ENCODE results near the gene CKS1B.

CKS1B gene

GRCh38 chr1:155016231-155016831 is 41.9 kb downstream of the CKS1B start:
- DNase-seq, result no peak

DNA sequence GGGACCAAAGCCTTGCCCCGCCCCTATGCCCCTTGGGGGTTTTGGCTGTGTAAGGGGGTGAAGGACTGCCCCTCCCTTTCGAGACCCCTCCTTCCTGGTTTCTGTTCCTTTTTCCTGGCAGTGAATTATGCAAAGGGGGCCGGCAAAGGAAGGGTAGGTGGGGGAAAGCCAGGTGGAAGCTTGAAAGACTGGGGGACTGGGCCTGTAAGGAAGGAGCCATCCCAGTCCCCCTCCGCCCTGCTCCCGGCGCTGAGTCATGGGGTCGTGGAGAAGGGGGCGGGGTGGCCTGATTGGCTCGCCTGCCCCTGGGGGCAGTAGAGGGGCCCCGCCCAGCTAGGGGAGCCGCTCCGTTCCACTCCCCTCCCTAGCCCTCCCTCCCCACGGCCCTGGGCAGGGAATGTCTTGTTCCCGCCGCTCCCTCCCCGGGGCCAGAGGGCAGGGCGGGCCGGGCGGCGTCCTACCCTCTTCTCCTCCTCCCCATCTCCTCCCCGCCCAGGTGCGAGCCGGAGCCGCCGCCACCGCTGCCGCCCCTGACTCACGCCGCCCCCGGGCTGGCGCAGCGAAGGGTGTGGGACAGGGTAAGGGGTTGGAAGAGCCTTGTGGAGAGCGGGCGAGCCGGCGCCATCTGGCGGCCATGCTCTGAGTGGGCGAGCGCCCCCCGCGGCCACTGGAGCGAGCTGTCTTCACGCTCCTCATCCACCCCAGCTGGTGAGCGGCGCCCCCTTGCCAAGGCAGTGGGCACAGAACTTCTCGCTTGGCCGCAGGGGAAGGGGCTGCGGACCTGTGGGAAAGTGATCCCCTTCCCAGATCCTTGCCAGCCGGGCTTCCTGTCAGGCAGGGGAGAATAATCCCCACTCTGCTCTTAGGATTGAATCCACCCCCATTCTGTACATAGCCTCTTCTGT is 42.8 kb downstream of the CKS1B start:
- DNase-seq, result peak; percentile 74

GRCh38 chr1:155017946-155018316 is 43.5 kb downstream of the CKS1B start:
- DNase-seq, result no peak

DNA sequence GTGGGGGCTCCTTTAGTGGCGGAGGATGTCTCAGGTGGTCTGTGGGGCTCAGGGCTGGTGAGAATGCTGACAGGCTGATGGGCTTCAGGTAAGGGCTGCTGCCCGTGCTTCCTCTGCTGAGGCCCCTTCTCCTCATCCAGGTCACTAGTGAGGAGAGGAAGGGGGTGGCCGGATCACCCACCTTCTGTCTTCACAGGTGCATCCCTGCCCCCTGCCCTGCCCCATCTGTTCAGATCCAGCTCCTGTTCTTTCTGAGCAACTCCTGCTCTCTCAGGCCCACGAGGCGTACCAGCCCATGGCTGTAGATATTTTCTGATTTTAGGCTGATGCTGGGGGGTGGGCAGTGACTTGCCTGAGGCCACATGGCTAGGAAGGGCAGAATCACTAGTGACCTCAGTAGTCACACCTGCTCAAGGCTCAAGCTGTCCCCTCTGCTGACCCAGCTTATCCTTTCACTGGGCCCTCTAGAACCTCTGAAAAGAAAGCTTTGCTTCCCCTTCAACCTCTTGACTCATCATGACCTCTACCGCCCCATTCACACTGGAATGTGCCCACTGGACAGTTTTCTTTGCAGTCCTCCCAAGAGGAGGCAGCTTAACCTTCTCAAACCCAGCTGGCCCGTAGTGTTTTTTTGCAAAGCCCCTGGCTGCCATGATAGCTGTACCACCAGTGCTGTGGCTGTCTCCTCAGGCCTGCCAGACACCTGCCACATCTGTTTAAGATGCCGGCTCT is 44.3 kb downstream of the CKS1B start:
- peak; percentile 34 for DNase-seq

DNA sequence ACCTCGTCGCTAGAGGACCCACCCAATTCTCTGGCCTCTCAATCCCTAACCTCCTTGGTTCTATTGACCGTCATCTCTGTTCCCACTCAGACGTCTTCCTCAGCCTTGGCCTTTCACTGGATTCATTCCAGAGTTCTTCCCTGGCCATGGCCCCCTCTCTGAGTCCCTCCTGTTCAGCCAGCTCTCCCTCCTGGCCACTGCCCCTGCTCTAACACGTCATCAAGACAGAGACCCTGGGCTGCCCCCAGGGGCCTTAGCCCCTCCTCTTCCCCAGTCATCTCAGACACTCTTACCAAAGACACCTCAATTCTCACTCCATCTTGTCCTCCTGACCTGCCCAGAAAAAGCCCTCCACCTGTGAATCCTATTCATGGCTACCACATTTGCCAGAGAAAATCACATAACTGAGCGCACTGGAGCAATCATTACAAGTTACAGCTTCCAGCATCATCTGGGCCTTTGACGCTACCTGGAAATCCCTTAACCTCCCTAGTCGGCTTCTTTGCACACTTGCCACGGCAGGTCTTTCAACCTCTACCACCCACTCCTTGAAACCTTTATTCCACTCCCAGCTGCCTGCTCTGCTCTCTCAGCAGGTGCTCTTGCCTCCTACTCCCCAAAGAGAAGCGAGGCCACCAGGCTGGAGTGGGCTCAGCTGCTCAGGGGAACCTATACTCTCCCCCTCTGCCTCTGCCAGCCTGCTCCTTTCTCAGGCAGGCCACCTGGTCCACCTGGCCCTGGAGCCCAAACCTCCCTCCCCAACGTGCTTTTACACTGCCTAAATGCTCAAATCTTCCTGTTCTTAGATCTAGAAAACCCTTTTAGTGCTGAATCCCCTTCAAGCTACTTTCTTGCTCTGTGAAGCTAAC is 45.1 kb downstream of the CKS1B start:
- no peak for DNase-seq

DNA sequence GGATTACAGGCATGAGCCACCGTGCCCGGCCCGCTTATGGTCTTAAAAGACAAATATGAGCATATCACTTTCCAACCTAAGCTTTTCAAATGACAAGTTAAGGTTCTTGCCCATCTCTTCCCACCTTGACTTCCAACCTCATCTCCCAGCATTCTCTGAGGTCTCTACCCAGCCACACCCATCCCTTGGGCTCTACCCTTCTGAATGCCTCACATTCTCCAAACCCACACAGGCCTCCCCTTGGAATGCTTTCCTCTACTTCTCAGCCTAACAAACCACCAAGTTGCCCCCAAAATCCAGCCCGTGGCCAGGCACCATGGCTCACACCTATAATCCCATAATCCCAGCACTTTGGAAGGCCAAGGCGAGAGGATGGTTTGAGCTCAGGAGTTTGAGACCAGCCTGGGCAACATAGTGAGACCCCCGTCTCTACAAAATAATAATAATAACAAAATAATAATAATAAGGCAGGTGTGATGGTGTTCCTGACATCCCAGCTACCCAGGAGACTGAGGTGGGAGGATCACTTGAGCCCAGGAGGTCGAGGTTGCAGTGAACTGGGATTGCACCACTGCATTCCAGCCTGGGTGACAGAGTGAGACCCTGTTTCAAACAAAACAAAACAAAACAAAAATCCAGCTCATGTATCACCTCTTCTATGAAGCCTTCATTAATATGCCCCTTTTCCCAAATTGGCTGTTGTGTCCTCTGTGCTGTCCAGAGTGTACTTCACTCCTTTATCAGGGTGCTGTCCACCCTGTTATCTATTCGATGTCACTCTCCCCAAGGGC is 47.9 kb downstream of the CKS1B start:
- DNase-seq, result no peak

DNA sequence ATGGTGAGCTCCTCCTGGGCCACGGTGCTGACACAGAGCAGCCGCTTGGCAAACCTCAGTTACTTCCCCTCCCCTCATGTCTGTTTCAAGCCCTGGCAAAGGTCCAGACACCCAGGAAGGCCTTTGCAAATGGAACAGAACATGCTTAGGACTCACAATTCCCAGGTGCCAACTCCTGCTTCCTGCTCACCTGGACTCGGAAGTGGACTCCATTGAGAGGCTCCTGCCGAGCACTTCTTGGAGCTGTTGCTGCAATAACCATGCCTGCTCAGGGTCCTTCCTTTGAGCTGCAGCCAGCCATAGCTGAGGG is 48.4 kb downstream of the CKS1B start:
- DNase-seq, result no peak

DNA sequence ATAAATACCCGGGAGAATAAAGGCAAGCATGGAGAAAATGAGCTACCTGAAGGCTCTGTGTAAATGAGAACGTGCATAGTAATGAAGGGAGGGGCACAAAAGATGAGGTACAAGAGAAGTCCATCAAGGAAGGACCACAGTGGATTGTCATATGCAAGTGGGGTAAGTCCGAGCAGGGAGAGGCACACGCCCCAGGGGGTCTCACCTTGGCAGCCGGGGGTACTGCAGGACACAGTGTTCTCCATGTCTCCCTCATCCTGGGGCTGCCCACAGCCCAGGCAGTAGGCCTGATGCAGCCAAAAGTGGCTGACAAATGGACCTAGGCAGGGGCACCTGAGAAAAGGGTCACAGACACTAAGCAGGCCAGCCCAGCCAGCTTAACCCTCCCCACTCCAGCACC is 49.1 kb downstream of the CKS1B start:
- no peak for DNase-seq

DNA sequence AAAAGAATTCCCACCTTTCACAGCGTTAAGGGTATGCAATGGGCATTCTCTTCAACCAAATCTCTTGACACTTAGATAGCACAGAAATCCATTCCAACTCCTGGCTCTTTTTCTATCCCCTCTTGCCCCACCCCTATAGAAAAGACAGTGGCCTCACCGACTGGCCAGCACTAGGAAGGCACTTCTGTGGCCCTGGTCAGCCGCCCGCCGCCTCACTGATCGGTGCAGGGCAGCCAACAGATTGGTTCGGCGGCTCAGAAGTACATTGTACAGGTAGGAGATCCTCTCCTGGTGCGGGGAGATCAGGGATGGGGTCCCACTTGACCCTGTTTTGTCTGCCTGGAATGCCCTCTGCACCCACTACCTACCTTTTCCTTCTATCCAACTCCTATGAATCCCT is 49.8 kb downstream of the CKS1B start:
- no peak for DNase-seq

DNA sequence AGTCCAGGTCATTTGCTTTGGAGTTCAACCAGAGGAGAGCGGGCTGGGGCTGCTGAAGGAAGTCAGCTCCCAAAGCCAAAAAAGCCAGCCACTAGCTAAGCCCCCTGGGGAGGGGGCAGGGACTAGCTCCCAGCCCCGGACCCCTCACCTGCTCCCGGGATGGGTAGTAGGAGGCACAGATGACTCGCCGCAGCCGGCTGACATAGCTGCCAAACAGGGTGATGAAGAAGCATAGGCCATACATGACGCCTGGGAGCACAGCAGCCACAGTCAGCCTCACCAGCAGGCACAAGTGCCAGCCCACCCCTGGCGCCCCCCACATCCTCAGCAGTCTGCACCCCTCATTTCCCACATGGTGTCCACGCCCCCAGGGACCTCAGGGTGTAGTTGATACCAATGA is 51.7 kb downstream of the CKS1B start:
- DNase-seq, result no peak

- DNase-seq, result no peak
Observed at GRCh38 chr1:155026588-155026987, 52.1 kb downstream of the CKS1B start.
